HFFc6 (cell line): ENCODE results near the gene HOXA9. TPM values are rescaled to one million over a fixed set of nuclear protein-coding genes. Genes with fewer than 3 reads are reported as not detected.

ENCODE experiments used
- DNase-seq: peaks from one replicate; pipeline ENCODE4 v3.0.0-alpha.2; 2018
- H3K27ac Mint-ChIP-seq: 2 replicates; pipeline ENCODE4 v1.8.0; 2020; ENCODE audit warnings: mild to moderate bottlenecking, mixed read lengths
- H3K27me3 Mint-ChIP-seq: 2 replicates; pipeline ENCODE4 v1.8.0; 2021; ENCODE audit warnings: mild to moderate bottlenecking, moderate library complexity, mixed read lengths; ENCODE audit not compliant: insufficient read depth
- H3K36me3 Mint-ChIP-seq: 2 replicates; pipeline ENCODE4 v1.8.0; 2021; ENCODE audit warnings: low read depth, mixed read lengths
- H3K4me1 Mint-ChIP-seq: 2 replicates; pipeline ENCODE4 v1.8.0; 2020; ENCODE audit warnings: low read depth, mixed read lengths
- H3K4me3 Mint-ChIP-seq: 2 replicates; pipeline ENCODE4 v1.8.0; 2020; ENCODE audit warnings: mild to moderate bottlenecking, moderate library complexity, mixed read lengths
- H3K9me3 Mint-ChIP-seq: 2 replicates; pipeline ENCODE4 v1.8.0; 2020; ENCODE audit warnings: mild to moderate bottlenecking, mixed read lengths
- CTCF ChIP-seq: fragments of 200-600 bp; sonication (generic); IDR thresholded peaks from 2 replicates; pipeline ENCODE4 v1.5.0; 2021; ENCODE audit warnings: antibody characterized with exemption, mild to moderate bottlenecking
- total RNA-seq, 6 experiments: library from RNA; stranded (reverse); fragmentation: NEBNext Ultra II Directional; extraction: Animal tissue kit (Norgen Biotek cat#: 25700); gene quantifications; 2 replicates in 1 of 6; 3 replicates in 5 of 6; pipeline ENCODE4 v1.2.3, GENCODE V29; 2021

The HOXA9 gene
- total RNA-seq, 6 experiments from 2014 or later: 25.2 to 37.0 (median 26.7) TPM

GRCh38 chr7:27155816-27156507 lies 9.4 kb downstream of the HOXA9 start:
- H3K36me3 Mint-ChIP-seq: peaks cover 5% of the 10 kb centered on the region
- no peak for TF ChIP-seq CTCF
- peak overlapping the region; percentile 91 for H3K4me3 Mint-ChIP-seq
- H3K4me1 Mint-ChIP-seq: peaks cover 39% of the 10 kb centered on the region
- DNase-seq: no peak
- peaks cover 11% of the 10 kb centered on the region for H3K27me3 Mint-ChIP-seq
- H3K27ac Mint-ChIP-seq: peak overlapping the region; percentile 91
- H3K9me3 Mint-ChIP-seq: no peaks in the 10 kb centered on the region

GRCh38 chr7:27154901-27155815 lies 10.2 kb downstream of the HOXA9 start:
- Mint-ChIP-seq H3K27me3 (peaks cover 11% of the 10 kb centered on the region), H3K9me3 (no peaks in the 10 kb centered on the region), H3K36me3 (peaks cover 5% of the 10 kb centered on the region), H3K4me1 (peaks cover 44% of the 10 kb centered on the region), H3K4me3 (peak overlapping the region; percentile 91), H3K27ac (peak overlapping the region; percentile 91)
- TF ChIP-seq CTCF: no peak
- DNase-seq: no peak

- peak overlapping the region; percentile 91 for H3K4me3 Mint-ChIP-seq
Measured at GRCh38 chr7:27154369-27154768, 11.0 kb downstream of the HOXA9 start.

GRCh38 chr7:27153526-27153925 lies 11.8 kb downstream of the HOXA9 start:
- peak overlapping the region; percentile 91 for H3K27ac Mint-ChIP-seq
- H3K9me3 Mint-ChIP-seq: no peaks in the 10 kb centered on the region
- H3K4me1 Mint-ChIP-seq: peaks cover 59% of the 10 kb centered on the region
- H3K27me3 Mint-ChIP-seq: peaks cover 11% of the 10 kb centered on the region
- H3K36me3 Mint-ChIP-seq: peaks cover 5% of the 10 kb centered on the region
- DNase-seq: no peak
- no peak for TF ChIP-seq CTCF
- H3K4me3 Mint-ChIP-seq: peak overlapping the region; percentile 91; the same call in 1 of the 2 replicates

More at GRCh38 chr7:27154369-27154768, 11.0 kb downstream of the HOXA9 start:
- TF ChIP-seq CTCF: no peak
- Mint-ChIP-seq H3K4me1 (peaks cover 52% of the 10 kb centered on the region), H3K9me3 (no peaks in the 10 kb centered on the region), H3K27ac (peak overlapping the region; percentile 91; the same call in 1 of the 2 replicates), H3K27me3 (peaks cover 11% of the 10 kb centered on the region), H3K36me3 (peaks cover 5% of the 10 kb centered on the region)
- DNase-seq: no peak

- Mint-ChIP-seq H3K4me3 (peak overlapping the region; percentile 91), H3K9me3 (no peaks in the 10 kb centered on the region), H3K4me1 (peaks cover 65% of the 10 kb centered on the region), H3K36me3 (peaks cover 5% of the 10 kb centered on the region), H3K27me3 (peaks cover 11% of the 10 kb centered on the region), H3K27ac (peak overlapping the region; percentile 91)
- DNase-seq: no peak
- no peak for TF ChIP-seq CTCF
Measured at GRCh38 chr7:27152816-27153442, 12.4 kb downstream of the HOXA9 start.
